Hematopoietic multipotent progenitor cell treated with erythropoietin and hydrocortisone succinate and interleukin-3 and kit ligand, for 6 days (in vitro differentiated cells): ENCODE results near the gene HHEX.
"Not testable (repeated sequence)": the region's sequence is repeated elsewhere in the genome, so short reads cannot be mapped to it uniquely, and the experiment has no call there.

Experiments
- DNase-seq: peaks from one replicate; pipeline ENCODE4 v3.0.0-alpha.2; 2015

HHEX gene

GRCh38 chr10:92737484-92737883 is 47.7 kb downstream of the HHEX start:
- DNase-seq = no peak

DNA sequence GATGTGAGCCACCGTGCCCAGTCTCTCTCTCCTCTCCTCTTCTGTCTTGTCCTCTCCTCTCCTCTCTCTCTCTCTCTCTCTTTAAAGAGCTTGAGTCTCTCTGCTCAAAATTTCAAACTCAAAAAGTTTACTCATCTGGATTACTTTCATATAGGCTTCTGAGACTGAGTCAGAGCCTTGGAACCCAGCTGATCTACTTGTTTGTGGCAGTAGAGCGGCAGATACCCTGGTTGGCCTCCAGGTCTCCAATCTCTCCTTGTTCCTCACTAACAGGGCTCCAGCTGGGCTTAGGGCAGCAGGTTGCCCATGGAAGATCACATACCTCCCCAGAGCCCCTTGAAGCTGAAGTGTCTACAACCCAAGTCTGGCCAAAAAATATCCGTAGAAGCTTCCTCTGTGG is 51.0 kb downstream of the HHEX start:
- no peak for DNase-seq

GRCh38 chr10:92741741-92742140 is 52.0 kb downstream of the HHEX start:
- not testable (repeated sequence) for DNase-seq

GRCh38 chr10:92742331-92743228 is 52.8 kb downstream of the HHEX start:
- no peak for DNase-seq
